SK-N-SH treated with all-trans-retinoic acid at 6 μM for 48 hours (cell line): ENCODE results near the gene HPRT1.
A peak's percentile ranks its signal among the peaks of the same experiment; 100 is the strongest.

Experiments used
- ATAC-seq: fragments of 200-7000 bp; cut with Tn5 transposase; 3 replicates; pipeline ENCODE4 v1.9.1; 2020; ENCODE audit warnings: mild to moderate bottlenecking, moderate library complexity
- ARNTL ChIP-seq: fragments of 450-650 bp; formaldehyde crosslinking; IDR thresholded peaks from 2 replicates; pipeline ENCODE4 v1.5.0; 2020; ENCODE audit warnings: low read depth, mild to moderate bottlenecking, moderate library complexity, borderline replicate concordance
- ESRRG ChIP-seq: fragments of 250-450 bp; sonication (Bioruptor Pico); IDR thresholded peaks from 2 replicates; pipeline ENCODE4 v1.6.1; 2021; ENCODE audit warnings: mild to moderate bottlenecking
- GLIS3 ChIP-seq: fragments of 250-450 bp; sonication (Bioruptor Pico); IDR thresholded peaks from 2 replicates; pipeline ENCODE4 v1.5.0; 2020; ENCODE audit warnings: mild to moderate bottlenecking, moderate library complexity
- ISL1 ChIP-seq: fragments of 250-450 bp; sonication (Bioruptor Pico); IDR thresholded peaks from 2 replicates; pipeline ENCODE4 v2.1.2; 2022; ENCODE audit warnings: mild to moderate bottlenecking, moderate library complexity
- OSR1 ChIP-seq: fragments of 250-450 bp; sonication (Bioruptor Pico); IDR thresholded peaks from 2 replicates; pipeline ENCODE4 v1.8.0; 2022; ENCODE audit warnings: moderate library complexity, mild to moderate bottlenecking, inconsistent platforms
- POU6F1 ChIP-seq: fragments of 250-450 bp; sonication (Bioruptor Pico); IDR thresholded peaks from 2 replicates; pipeline ENCODE4 v1.8.0; 2021; ENCODE audit warnings: low read depth, mild to moderate bottlenecking, moderate library complexity, borderline replicate concordance
- SNAI2 ChIP-seq: fragments of 250-450 bp; sonication (Bioruptor Pico); IDR thresholded peaks from 2 replicates; pipeline ENCODE4 v1.5.0; 2020; ENCODE audit warnings: mild to moderate bottlenecking, moderate library complexity
- TCF4 ChIP-seq: fragments of 250-450 bp; sonication (Bioruptor Pico); IDR thresholded peaks from 2 replicates; pipeline ENCODE4 v1.8.0; 2021; ENCODE audit warnings: mild to moderate bottlenecking, moderate library complexity, borderline replicate concordance
- TOX ChIP-seq: fragments of 250-450 bp; sonication (Bioruptor Pico); IDR thresholded peaks from 2 replicates; pipeline ENCODE4 v1.8.0; 2021; ENCODE audit warnings: mild to moderate bottlenecking, moderate library complexity, borderline replicate concordance
- ZC3H10 ChIP-seq: fragments of 250-450 bp; sonication (Bioruptor Pico); IDR thresholded peaks from 2 replicates; pipeline ENCODE4 v1.5.1; 2021; ENCODE audit warnings: mild to moderate bottlenecking, moderate library complexity
- ZFP30 ChIP-seq: fragments of 450-650 bp; formaldehyde crosslinking; IDR thresholded peaks from 2 replicates; pipeline ENCODE4 v1.5.0; 2022; ENCODE audit warnings: mild to moderate bottlenecking, moderate library complexity
- ZNF565 ChIP-seq: fragments of 450-650 bp; formaldehyde crosslinking; conservative IDR thresholded peaks from 2 replicates; pipeline ENCODE4 v1.5.0; 2020; ENCODE audit warnings: low read depth, mild to moderate bottlenecking, moderate library complexity
- ZNF70 ChIP-seq: fragments of 450-650 bp; formaldehyde crosslinking; IDR thresholded peaks from 2 replicates; pipeline ENCODE4 v1.5.0; 2020; ENCODE audit warnings: mild to moderate bottlenecking, moderate library complexity
- ZNF8 ChIP-seq: fragments of 450-650 bp; formaldehyde crosslinking; IDR thresholded peaks from 2 replicates; pipeline ENCODE4 v1.5.0; 2020; ENCODE audit warnings: mild to moderate bottlenecking, moderate library complexity
- TF ChIP-seq, protein P1 (sequence below): fragments of 250-450 bp; sonication (Bioruptor Pico); IDR thresholded peaks from 2 replicates; pipeline ENCODE4 v1.5.0; 2020; ENCODE audit warnings: mild to moderate bottlenecking, moderate library complexity
- TF ChIP-seq, protein P2 (sequence below): fragments of 250-450 bp; sonication (Bioruptor Pico); IDR thresholded peaks from 2 replicates; pipeline ENCODE4 v1.5.1; 2020; ENCODE audit warnings: low read depth, mild to moderate bottlenecking, moderate library complexity

Gene HPRT1

DNA sequence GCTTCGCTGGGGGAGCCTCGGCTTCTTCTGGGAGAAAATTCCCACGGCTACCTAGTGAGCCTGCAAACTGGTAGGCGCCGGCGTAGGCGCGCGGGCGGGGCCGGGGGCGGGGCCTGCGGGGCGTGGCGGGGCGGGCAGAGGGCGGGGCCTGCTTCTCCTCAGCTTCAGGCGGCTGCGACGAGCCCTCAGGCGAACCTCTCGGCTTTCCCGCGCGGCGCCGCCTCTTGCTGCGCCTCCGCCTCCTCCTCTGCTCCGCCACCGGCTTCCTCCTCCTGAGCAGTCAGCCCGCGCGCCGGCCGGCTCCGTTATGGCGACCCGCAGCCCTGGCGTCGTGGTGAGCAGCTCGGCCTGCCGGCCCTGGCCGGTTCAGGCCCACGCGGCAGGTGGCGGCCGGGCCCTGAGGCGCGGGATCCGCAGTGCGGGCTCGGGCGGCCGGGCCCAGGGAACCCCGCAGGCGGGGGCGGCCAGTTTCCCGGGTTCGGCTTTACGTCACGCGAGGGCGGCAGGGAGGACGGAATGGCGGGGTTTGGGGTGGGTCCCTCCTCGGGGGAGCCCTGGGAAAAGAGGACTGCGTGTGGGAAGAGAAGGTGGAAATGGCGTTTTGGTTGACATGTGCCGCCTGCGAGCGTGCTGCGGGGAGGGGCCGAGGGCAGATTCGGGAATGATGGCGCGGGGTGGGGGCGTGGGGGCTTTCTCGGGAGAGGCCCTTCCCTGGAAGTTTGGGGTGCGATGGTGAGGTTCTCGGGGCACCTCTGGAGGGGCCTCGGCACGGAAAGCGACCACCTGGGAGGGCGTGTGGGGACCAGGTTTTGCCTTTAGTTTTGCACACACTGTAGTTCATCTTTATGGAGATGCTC lies at the start of gene HPRT1:
TSS of gene HPRT1 (plus strand) at position 161 of the 857 bp plus-strand sequence. CDS start at position 308, 147 bp downstream.
- TF ChIP-seq ZNF565 (CRISPR knock-in tag) (no peak), GLIS3 (CRISPR knock-in tag) (no peak)
- TF ChIP-seq, protein P1, sequence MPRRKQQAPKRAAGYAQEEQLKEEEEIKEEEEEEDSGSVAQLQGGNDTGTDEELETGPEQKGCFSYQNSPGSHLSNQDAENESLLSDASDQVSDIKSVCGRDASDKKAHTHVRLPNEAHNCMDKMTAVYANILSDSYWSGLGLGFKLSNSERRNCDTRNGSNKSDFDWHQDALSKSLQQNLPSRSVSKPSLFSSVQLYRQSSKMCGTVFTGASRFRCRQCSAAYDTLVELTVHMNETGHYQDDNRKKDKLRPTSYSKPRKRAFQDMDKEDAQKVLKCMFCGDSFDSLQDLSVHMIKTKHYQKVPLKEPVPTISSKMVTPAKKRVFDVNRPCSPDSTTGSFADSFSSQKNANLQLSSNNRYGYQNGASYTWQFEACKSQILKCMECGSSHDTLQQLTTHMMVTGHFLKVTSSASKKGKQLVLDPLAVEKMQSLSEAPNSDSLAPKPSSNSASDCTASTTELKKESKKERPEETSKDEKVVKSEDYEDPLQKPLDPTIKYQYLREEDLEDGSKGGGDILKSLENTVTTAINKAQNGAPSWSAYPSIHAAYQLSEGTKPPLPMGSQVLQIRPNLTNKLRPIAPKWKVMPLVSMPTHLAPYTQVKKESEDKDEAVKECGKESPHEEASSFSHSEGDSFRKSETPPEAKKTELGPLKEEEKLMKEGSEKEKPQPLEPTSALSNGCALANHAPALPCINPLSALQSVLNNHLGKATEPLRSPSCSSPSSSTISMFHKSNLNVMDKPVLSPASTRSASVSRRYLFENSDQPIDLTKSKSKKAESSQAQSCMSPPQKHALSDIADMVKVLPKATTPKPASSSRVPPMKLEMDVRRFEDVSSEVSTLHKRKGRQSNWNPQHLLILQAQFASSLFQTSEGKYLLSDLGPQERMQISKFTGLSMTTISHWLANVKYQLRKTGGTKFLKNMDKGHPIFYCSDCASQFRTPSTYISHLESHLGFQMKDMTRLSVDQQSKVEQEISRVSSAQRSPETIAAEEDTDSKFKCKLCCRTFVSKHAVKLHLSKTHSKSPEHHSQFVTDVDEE = no peak
- peak; percentile 94 for ATAC-seq

GRCh38 chrX:134416087-134416486 lies 43.9 kb upstream of the HPRT1 start:
- no peak for ATAC-seq
- no peak for TF ChIP-seq ZFP30 (CRISPR knock-in tag)
- TF ChIP-seq TCF4 (CRISPR knock-in tag) = no peak
- TF ChIP-seq, protein P2, sequence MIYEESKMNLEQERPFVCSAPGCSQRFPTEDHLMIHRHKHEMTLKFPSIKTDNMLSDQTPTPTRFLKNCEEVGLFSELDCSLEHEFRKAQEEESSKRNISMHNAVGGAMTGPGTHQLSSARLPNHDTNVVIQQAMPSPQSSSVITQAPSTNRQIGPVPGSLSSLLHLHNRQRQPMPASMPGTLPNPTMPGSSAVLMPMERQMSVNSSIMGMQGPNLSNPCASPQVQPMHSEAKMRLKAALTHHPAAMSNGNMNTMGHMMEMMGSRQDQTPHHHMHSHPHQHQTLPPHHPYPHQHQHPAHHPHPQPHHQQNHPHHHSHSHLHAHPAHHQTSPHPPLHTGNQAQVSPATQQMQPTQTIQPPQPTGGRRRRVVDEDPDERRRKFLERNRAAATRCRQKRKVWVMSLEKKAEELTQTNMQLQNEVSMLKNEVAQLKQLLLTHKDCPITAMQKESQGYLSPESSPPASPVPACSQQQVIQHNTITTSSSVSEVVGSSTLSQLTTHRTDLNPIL (CRISPR knock-in tag) = no peak
- no peak for TF ChIP-seq TOX
- TF ChIP-seq, protein P1 = no peak
- TF ChIP-seq SNAI2 (CRISPR knock-in tag) = no peak
- no peak for TF ChIP-seq ZNF565 (CRISPR knock-in tag)
- no peak for TF ChIP-seq ZC3H10 (CRISPR knock-in tag)
- no peak for TF ChIP-seq ZNF8 (CRISPR knock-in tag)

DNA sequence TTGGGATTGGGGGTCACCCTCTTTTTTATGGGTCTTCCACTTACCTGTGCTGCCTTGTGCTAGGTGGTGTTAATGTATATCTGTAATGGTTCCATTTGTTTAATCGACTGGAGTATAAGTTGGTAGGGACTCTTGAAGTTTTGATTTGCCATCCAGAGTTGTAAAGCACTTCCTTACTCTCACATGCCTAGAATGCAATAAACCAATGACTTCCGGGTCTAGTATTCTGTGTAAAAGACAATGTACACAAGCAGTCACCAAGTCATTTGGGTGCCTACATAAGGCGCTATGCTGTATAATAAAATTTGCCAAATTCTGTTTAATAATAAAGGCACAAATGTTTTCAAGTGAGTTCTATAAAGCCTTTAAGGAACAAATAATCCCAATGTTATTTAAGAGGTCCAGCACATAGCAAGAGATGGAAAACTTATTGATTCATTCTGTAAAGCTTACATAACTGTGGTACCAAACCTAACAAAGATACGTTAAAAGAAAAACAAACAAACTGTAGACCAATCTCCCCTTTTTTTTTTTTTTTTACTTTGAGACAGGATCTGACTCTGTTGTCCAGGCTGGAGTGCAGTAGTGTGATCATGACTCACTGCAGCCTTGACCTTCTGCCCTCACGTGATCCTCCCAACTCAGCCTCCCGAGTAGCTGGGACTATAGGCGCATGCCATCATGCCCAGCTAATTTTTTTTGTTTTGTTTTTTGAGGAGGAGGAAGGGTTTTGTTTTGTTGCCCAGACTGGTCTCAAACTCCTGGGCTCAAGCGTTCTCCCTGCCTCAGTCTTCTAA lies 41.5 kb upstream of the HPRT1 start:
- ATAC-seq = no peak
- no peak for TF ChIP-seq TCF4 (CRISPR knock-in tag)
- TF ChIP-seq ESRRG = no peak
- TF ChIP-seq ZNF8 (CRISPR knock-in tag) = no peak
- TF ChIP-seq ARNTL (CRISPR knock-in tag) = no peak
- no peak for TF ChIP-seq OSR1 (CRISPR knock-in tag)
- no peak for TF ChIP-seq ZNF70 (CRISPR knock-in tag)

DNA sequence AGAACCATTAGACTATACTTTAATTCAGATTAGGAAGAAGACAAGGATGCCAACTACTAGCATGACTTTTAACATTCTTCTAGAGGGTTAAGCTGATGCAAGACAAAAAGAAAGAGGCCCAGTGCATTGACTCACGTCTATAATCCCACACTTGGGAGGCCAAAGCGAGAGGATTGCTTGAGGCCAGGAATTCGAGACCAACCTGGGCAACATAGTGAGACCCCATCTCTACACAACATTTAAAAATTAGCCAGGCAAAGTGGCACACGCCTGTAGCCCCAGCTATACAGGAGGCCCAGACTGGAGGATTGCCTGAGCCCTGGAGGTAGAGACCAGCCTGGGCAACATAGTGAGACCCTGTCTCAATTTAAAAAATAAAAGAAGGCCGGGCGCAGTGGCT lies 40.2 kb upstream of the HPRT1 start:
- TF ChIP-seq ESRRG (no peak), ZNF8 (CRISPR knock-in tag) (no peak), ZFP30 (CRISPR knock-in tag) (no peak), ZC3H10 (CRISPR knock-in tag) (no peak), POU6F1 (CRISPR knock-in tag) (no peak), ISL1 (CRISPR knock-in tag) (no peak), GLIS3 (CRISPR knock-in tag) (no peak), TOX (no peak)
- ATAC-seq = no peak
